ENCODE results near the gene RFNG. TPM values are rescaled to one million over a fixed set of nuclear protein-coding genes. Genes with fewer than 3 reads are reported as not detected.

The RFNG gene
- total and polyA plus RNA-seq, 8 donors: 12.5 to 66.5 (median 27.1) TPM

DNA sequence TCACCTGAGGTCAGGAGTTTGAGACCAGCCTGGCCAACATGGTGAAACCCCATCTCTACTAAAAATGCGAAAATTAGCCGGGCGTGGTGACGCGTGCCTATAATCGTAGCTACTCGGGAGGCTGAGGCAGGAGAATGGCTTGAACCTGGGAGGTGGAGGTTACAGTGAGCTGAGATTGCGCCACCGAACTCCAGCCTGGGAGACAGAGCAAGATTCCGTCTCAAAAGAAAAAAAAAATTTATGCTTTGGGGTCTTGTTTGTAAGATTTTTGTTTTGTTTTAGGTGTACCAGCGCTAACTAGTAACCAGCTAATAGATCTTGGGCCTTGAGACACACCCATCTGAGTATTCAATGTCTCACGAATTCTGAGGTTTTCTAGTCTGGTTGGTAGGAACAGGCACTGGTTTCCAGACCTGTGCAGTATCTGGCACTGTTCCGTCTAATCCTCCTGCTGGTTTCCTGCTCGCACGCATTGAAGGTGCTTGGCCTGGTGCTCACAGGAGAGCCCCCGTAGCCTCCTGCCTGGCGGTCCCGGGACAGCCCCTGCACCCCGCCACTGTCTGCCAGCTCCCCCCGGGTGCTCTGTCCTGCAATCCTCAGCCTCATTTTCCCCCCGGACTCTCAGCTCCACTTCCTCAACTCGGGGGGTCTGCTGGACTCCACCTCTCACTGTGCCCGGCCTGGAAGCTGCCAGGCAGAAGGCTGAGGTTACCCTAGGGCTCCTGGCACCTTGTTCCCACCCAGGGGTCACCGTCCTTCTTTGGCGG, 24.6 kb upstream of the RFNG start:
- Histone ChIP-seq H3K9me3 (no peaks in the 10 kb centered on the region), H3K4me3 (no peak overlapping the region), H3K27me3 (no peaks in the 10 kb centered on the region), H3K27ac (no peak overlapping the region), H3K4me1 (no peaks in the 10 kb centered on the region), H3K36me3 (peaks cover 23 to 37% (median 34%) of the 10 kb centered on the region in 4 donors)
- TF ChIP-seq POLR2A (IDR thresholded peaks at IDR 0.05) (no peak), EP300 (IDR thresholded peaks at IDR 0.05) (no peak), POLR2AphosphoS5 (IDR thresholded peaks at IDR 0.05) (no peak)
- TF ChIP-seq, protein P1, sequence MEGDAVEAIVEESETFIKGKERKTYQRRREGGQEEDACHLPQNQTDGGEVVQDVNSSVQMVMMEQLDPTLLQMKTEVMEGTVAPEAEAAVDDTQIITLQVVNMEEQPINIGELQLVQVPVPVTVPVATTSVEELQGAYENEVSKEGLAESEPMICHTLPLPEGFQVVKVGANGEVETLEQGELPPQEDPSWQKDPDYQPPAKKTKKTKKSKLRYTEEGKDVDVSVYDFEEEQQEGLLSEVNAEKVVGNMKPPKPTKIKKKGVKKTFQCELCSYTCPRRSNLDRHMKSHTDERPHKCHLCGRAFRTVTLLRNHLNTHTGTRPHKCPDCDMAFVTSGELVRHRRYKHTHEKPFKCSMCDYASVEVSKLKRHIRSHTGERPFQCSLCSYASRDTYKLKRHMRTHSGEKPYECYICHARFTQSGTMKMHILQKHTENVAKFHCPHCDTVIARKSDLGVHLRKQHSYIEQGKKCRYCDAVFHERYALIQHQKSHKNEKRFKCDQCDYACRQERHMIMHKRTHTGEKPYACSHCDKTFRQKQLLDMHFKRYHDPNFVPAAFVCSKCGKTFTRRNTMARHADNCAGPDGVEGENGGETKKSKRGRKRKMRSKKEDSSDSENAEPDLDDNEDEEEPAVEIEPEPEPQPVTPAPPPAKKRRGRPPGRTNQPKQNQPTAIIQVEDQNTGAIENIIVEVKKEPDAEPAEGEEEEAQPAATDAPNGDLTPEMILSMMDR (IDR thresholded peaks at IDR 0.05): no peak
- no peak for DNase-seq
- intact Hi-C loops (cut with DNase I; ENCODE audit: low total_unique reads): no loop called here
- 75 to 82% (median 75%) methylated on average over 25 of the region's 25 CpGs for WGBS, 5 donors

DNA sequence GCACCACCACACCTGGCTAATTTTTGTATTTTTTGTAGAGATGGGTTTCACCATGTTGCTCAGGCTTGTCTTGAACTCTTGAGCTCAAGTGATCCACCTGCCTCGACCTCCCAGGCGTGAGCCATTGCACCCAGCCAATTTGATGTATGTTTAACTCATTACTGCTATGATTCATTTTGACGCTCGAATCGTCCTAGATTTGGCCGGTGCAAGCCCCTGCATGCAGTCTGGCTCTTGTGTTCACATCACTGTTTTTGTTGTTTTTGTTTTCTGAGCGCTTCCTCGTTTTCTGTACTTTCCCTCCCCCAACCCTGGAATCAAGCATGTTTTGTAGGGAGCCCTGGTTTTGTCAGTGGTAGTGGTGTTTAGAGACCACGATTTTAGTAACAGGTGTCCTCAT, 21.8 kb upstream of the RFNG start:
- Histone ChIP-seq H3K36me3 (peaks cover 0 to 9% (median 7%) of the 10 kb centered on the region in 4 donors), H3K4me1 (no peaks in the 10 kb centered on the region), H3K9me3 (no peaks in the 10 kb centered on the region), H3K27ac (no peak overlapping the region), H3K4me3 (no peak overlapping the region), H3K27me3 (no peaks in the 10 kb centered on the region)
- DNase-seq: no peak
- TF ChIP-seq, protein P1 (IDR thresholded peaks at IDR 0.05): no peak
- TF ChIP-seq EP300 (IDR thresholded peaks at IDR 0.05) (no peak), POLR2AphosphoS5 (IDR thresholded peaks at IDR 0.05) (no peak), POLR2A (IDR thresholded peaks at IDR 0.05) (no peak)
- WGBS, 5 donors: 80 to 86% (median 84%) methylated on average over 9 of the region's 9 CpGs
- intact Hi-C loops (cut with DNase I; ENCODE audit: low total_unique reads): no loop called here

DNA sequence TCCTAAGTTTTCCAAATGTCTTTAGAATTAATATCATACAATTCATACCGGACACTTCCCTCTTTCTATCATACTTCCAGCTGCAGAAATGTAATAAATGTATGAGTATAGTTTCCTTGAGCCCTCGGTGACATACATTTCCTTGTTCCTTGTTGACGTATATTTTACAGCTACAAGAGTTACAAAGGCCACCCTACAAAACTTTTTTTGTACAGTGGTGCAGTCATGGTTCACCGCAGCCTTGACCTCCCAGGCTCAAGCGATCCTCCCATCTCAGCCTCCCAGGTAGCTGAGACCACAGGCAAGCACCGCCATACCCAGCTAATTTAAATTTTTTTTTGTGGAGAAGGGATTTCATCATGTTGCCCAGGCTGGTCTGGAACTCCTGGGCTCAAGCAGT, 21.2 kb upstream of the RFNG start:
- H3K4me1 ChIP-seq: no peaks in the 10 kb centered on the region
- peaks cover 0 to 3% (median under 1%) of the 10 kb centered on the region in 4 donors for H3K36me3 ChIP-seq
- no peak for DNase-seq
- intact Hi-C loops (cut with DNase I; ENCODE audit: low total_unique reads): no loop called here
- H3K27me3 ChIP-seq: no peaks in the 10 kb centered on the region
- no peak overlapping the region for H3K4me3 ChIP-seq
- H3K9me3 ChIP-seq: no peaks in the 10 kb centered on the region
- 66 to 80% (median 75%) methylated on average over 6 of the region's 6 CpGs for WGBS, 5 donors
- TF ChIP-seq POLR2A (IDR thresholded peaks at IDR 0.05) (no peak), POLR2AphosphoS5 (IDR thresholded peaks at IDR 0.05) (no peak), EP300 (IDR thresholded peaks at IDR 0.05) (no peak)
- TF ChIP-seq, protein P1 (IDR thresholded peaks at IDR 0.05): no peak
- no peak overlapping the region for H3K27ac ChIP-seq

DNA sequence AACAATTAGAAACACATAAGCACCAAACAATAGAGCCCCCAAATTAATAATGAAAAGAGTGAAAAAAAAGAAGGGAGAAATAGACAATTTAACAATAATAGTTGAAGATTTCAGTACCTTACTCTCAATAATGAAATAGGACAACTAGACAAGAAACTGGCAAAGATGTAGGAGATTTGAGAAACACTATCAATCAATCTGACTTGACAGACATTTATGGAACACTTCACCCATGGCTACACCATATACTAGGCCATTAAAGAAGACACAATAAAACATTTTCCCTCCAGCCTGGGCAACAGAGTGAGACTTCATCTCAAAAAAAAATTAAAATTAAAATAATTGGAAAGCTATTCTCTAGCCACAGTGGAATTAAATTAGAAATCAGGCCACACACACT, 19.0 kb upstream of the RFNG start:
- H3K4me1 ChIP-seq: peaks cover 9 to 12% (median 9%) of the 10 kb centered on the region in 4 donors
- no peaks in the 10 kb centered on the region for H3K36me3 ChIP-seq
- no peaks in the 10 kb centered on the region for H3K27me3 ChIP-seq
- no peak for DNase-seq
- no peak overlapping the region for H3K27ac ChIP-seq
- H3K9me3 ChIP-seq: no peaks in the 10 kb centered on the region
- intact Hi-C loops (cut with DNase I; ENCODE audit: low total_unique reads): no loop called here
- H3K4me3 ChIP-seq: no peak overlapping the region
- no peak for TF ChIP-seq EP300 (IDR thresholded peaks at IDR 0.05)
- TF ChIP-seq, protein P1 (IDR thresholded peaks at IDR 0.05): no peak
- TF ChIP-seq POLR2AphosphoS5 (IDR thresholded peaks at IDR 0.05): no peak
- TF ChIP-seq POLR2A (IDR thresholded peaks at IDR 0.05): no peak
